Right lobe of liver (tissue), 4 donors: ENCODE data around the gene FOS.

Source experiments
- POLR2A ChIP-seq: fragments of 450-650 bp; IDR thresholded peaks from one replicate; pipeline ENCODE4 v1.6.1; 2017; ENCODE audit warnings: antibody characterized with exemption, mild to moderate bottlenecking
- TF ChIP-seq, protein P1 (sequence below), 4 donors: fragments of 200-600 bp in 3 of 4; fragments of 450-650 bp in 1 of 4; IDR thresholded peaks; one replicate each; pipeline versions ENCODE4 v1.5.1 to v1.8.0; 2016 to 2022; ENCODE audit warnings: antibody characterized with exemption in 4 of 4, mild to moderate bottlenecking in 2 of 4
- donor health status: DM: no; HTN: no; CAD: no.
- donor health status: DM: no; HTN: no; CAD: no.
- donor health status: DM: no; HTN: yes; CAD: no.

GRCh38 chr14:75273272-75274049 is 5.2 kb upstream of the FOS start:
- TF ChIP-seq POLR2A, result no peak
- TF ChIP-seq, protein P1, sequence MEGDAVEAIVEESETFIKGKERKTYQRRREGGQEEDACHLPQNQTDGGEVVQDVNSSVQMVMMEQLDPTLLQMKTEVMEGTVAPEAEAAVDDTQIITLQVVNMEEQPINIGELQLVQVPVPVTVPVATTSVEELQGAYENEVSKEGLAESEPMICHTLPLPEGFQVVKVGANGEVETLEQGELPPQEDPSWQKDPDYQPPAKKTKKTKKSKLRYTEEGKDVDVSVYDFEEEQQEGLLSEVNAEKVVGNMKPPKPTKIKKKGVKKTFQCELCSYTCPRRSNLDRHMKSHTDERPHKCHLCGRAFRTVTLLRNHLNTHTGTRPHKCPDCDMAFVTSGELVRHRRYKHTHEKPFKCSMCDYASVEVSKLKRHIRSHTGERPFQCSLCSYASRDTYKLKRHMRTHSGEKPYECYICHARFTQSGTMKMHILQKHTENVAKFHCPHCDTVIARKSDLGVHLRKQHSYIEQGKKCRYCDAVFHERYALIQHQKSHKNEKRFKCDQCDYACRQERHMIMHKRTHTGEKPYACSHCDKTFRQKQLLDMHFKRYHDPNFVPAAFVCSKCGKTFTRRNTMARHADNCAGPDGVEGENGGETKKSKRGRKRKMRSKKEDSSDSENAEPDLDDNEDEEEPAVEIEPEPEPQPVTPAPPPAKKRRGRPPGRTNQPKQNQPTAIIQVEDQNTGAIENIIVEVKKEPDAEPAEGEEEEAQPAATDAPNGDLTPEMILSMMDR (IDR thresholded peaks at IDR 0.05), result no peak
